GM12891 (cell line): ENCODE measurements around the gene TTC1.
"Not testable (repeated sequence)": the region's sequence is repeated elsewhere in the genome, so short reads cannot be mapped to it uniquely, and the experiment has no call there.

Experiments used
- DNase-seq: peaks from one replicate; pipeline ENCODE4 v3.0.0; 2011; ENCODE audit warnings: low spot score; ENCODE audit not compliant: insufficient read length
- FAIRE-seq: peaks from 2 replicates; lab custom pipeline; 2011; peaks lifted over from hg19 to GRCh38; lab: Jason Lieb, UNC
- PAX5 ChIP-seq: IDR thresholded peaks from 2 replicates; pipeline ENCODE4 v1.6.1; 2011; ENCODE audit warnings: low read length, moderate library complexity, mild to moderate bottlenecking; ENCODE audit not compliant: insufficient read depth, severe bottlenecking
- POLR2A ChIP-seq: IDR thresholded peaks from 2 replicates; pipeline ENCODE4 v1.6.1; 2011; ENCODE audit warnings: low read depth, low read length, control low read depth
- POLR2AphosphoS5 ChIP-seq: IDR thresholded peaks from 2 replicates; pipeline ENCODE4 v1.6.1; 2011; ENCODE audit warnings: low read depth, low read length, control low read depth
- POU2F2 ChIP-seq: IDR thresholded peaks from 2 replicates; pipeline ENCODE4 v1.6.1; 2011; ENCODE audit warnings: low read depth, mild to moderate bottlenecking, control low read depth, low read length, moderate library complexity
- SPI1 ChIP-seq: IDR thresholded peaks from 2 replicates; pipeline ENCODE4 v1.6.1; 2011; ENCODE audit warnings: low read depth, low read length, control low read depth
- TAF1 ChIP-seq: IDR thresholded peaks from 2 replicates; pipeline ENCODE4 v1.6.1; 2011; ENCODE audit warnings: low read depth, low read length, control low read depth

Gene TTC1

GRCh38 chr5:159995907-159996306 lies 13.0 kb upstream of the TTC1 start:
- no peak for DNase-seq
- FAIRE-seq, result no peak
- TF ChIP-seq TAF1 (no peak), POLR2A (no peak), POU2F2 (no peak)

DNA sequence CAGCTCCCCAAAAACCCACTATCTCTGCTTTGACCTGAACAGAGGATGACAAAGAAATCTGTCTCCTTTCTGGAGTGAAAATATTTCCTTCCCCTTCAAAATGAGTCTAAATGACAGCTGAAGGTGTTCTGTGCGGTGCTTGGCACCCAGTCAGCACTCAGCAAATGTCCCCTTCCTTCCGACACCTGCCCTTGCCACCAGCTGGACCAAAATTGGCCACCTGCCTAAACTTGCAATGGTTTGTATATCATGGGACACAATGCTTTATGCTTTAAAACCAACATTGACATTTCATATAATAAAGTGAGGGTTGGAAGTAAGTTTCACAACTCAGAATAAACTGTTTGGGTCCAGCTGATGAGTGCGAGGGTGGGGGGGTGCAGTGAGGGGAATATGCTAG lies 7.5 kb upstream of the TTC1 start:
- TF ChIP-seq SPI1 (no peak), POU2F2 (no peak), POLR2AphosphoS5 (no peak), PAX5 (no peak), POLR2A (no peak), TAF1 (no peak)
- FAIRE-seq, result no peak
- DNase-seq, result no peak

DNA sequence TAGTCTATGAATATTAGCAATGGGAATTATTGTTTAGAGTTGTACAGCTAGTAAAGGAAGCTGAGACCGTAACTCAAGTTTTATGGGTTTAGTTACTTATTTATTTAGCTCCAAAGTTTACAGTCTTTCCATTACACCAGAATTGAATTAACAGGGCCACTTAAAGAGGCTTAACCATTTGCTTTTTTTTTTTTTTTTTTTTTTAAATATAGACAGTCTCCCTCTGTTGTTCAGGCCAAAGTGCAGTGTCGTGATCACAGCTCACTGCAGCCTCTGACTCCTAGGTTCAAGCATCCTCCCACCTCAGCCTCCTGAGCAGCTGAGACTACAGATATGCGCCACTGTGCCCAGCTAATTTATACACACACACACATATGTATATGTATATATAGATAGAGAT lies 1.4 kb upstream of the TTC1 start:
- FAIRE-seq, result no peak
- no peak for DNase-seq
- TF ChIP-seq TAF1 (no peak), PAX5 (no peak), POU2F2 (no peak), POLR2AphosphoS5 (no peak), SPI1 (no peak), POLR2A (no peak)

- not testable (repeated sequence) for FAIRE-seq
These were observed 436 bp upstream of the TTC1 start for GRCh38 chr5:160008529-160008876.

DNA sequence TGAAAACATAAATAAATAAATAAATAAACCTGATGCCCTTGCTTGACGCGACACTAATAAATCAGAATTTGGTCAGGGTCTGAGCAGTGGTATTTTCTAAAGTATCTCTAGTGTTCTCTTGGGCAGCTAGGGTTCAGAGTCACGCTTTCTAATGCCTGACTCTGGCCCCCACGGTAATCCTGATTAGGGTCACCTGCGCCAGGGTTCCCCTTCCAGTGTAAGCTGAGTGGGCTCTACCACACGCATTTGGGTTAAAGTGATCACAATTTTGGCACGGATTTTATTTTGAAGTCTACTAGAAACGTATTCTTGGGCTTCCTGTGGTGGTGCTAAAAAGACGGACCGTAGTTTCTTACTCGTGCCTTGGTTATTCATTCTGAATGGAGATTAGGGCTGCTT lies 651 bp downstream of the TTC1 start:
- DNase-seq (no peak), FAIRE-seq (no peak)
- TF ChIP-seq POU2F2, result no peak
- TF ChIP-seq POLR2AphosphoS5, result no peak
- TF ChIP-seq POLR2A, result no peak
- TF ChIP-seq PAX5, result no peak
- no peak for TF ChIP-seq TAF1
- TF ChIP-seq SPI1, result no peak

More at GRCh38 chr5:160008529-160008876, 436 bp upstream of the TTC1 start:
- not testable (repeated sequence) for DNase-seq

DNA sequence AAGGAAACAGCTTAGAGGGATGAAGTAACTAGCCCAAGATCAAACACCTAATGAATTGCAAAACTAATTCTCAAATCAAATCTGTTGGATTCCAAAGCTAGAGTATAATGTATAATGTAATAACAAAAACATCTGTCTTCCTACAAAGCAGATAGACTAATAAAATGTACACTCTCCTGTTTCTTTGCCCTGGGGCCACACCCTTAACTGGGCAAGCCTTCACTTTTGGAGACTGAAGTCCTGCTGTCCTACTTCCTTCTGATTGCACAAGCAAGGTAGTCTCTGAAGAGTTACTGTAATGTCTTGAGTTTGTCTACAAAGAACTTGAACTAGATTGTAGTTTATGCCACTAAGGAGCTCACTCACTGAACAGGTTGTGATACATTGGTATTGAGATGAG lies 2.5 kb downstream of the TTC1 start:
- DNase-seq, result no peak
- TF ChIP-seq POLR2A (no peak), TAF1 (no peak), POU2F2 (no peak), PAX5 (no peak), SPI1 (no peak), POLR2AphosphoS5 (no peak)
- FAIRE-seq, result no peak

- DNase-seq, FAIRE-seq: not testable (repeated sequence)
These were observed 5.3 kb downstream of the TTC1 start for GRCh38 chr5:160014197-160014596.

- DNase-seq (no peak), FAIRE-seq (no peak)
- TF ChIP-seq POU2F2, result no peak
- TF ChIP-seq TAF1, result no peak
- TF ChIP-seq SPI1, result no peak
- no peak for TF ChIP-seq PAX5
- no peak for TF ChIP-seq POLR2A
- no peak for TF ChIP-seq POLR2AphosphoS5
These were observed 10.1 kb downstream of the TTC1 start for GRCh38 chr5:160018945-160019625.

DNA sequence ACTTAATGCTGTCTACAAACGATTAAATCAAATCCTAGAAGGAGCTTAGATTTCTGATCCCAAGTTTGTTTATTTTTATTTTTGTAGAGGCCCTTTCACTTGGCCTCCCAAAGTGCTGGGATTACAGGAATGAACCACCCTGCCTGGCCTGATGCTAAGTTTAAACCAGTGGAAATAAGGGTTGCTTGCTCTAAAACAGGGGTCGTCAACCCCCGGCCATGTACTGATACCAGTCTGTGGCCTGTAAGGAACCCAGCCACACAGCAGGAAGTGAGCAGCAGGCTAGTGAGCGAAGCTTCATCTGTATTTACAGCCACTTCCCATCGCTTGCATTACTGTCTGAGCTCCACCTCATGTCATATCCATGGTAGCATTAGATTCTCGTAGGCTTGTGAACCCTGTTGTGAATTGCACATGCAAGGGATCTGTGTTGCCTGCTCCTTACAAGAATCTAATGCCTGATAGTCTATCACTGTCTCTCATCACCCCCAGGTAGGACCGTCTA lies 11.4 kb downstream of the TTC1 start:
- DNase-seq (no peak), FAIRE-seq (no peak)
- no peak for TF ChIP-seq POLR2A
- TF ChIP-seq POU2F2, result no peak
- TF ChIP-seq PAX5, result no peak

DNA sequence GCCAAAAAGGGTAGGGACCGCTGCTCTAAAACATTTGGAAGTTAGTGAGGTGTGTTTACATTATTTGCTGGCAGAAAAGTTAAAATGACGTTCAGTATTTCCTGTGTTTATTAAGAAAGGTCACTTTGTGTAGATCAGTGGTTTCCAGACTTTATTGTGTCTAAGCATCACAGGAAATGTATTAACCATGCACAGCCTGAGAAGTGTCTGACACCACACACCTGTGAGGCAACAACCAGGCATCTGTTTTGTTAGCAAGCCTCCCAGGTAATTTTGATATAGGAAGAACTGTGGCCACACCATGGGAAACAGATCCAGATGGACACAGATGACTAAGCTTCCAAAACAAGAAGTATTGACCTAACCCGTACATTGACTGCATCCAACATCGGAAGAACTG lies 12.0 kb downstream of the TTC1 start:
- TF ChIP-seq PAX5 (no peak), POLR2AphosphoS5 (no peak), POU2F2 (no peak), POLR2A (no peak), SPI1 (no peak), TAF1 (no peak)
- FAIRE-seq (no peak), DNase-seq (no peak)
